GM12874 (cell line): ENCODE measurements around the gene ZBED6.
A peak's percentile ranks its signal among the peaks of the same experiment; 100 is the strongest.

Experiments used
- CTCF ChIP-seq: IDR thresholded peaks from 2 replicates; pipeline ENCODE4 v1.5.1; 2011; ENCODE audit warnings: low read depth, mild to moderate bottlenecking, control low read depth, low read length, moderate library complexity; ENCODE audit not compliant: insufficient read depth

ZBED6 gene

GRCh38 chr1:203764105-203765028 lies 31.1 kb upstream of the ZBED6 start:
- TF ChIP-seq CTCF = no peak

GRCh38 chr1:203765029-203765837 lies 30.2 kb upstream of the ZBED6 start, which contains the start of gene LAX1:
Gene LAX1, plus strand, starts transcription at chr1:203765183. Its CDS starts 383 bp downstream, at chr1:203765566.
- no peak for TF ChIP-seq CTCF

- no peak for TF ChIP-seq CTCF
Measured at GRCh38 chr1:203768256-203768655, 27.2 kb upstream of the ZBED6 start.

GRCh38 chr1:203769505-203770343 lies 25.7 kb upstream of the ZBED6 start:
- TF ChIP-seq CTCF = no peak

GRCh38 chr1:203771901-203772301 lies 23.5 kb upstream of the ZBED6 start:
- TF ChIP-seq CTCF = no peak

- no peak for TF ChIP-seq CTCF
Measured at GRCh38 chr1:203772836-203773235, 22.6 kb upstream of the ZBED6 start.

- TF ChIP-seq CTCF = 0 out of 2 replicates have a peak, but pooled peaks have one; percentile 20
Measured at GRCh38 chr1:203776636-203777035, 18.8 kb upstream of the ZBED6 start.
